SW480 (cell line): Measurements from ENCODE around the gene SYNJ2.
A peak's percentile ranks its signal among the peaks of the same experiment; 100 is the strongest.

Experiments
- DNase-seq: peaks from one replicate; pipeline ENCODE4 v3.0.0-alpha.2; 2016; ENCODE audit warnings: low spot score

The SYNJ2 gene

DNA sequence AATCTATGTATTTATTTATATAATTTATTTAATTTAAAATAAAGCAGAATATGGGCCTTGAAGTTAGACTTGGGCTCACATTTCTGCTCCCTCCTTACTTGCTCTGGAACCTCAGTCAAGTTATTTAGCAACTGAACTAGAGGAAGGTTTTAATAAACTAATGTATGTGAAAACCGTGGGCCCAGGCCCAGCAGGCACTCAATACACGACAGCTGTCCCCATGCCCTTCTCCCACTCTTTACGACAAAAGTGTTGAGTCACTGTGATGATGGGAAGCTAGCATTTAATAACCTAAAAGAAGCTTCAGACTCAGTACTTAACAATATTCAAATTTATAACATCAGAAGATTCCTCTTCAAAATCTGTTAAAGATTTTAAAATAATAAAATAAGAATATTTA, 139.7 kb downstream of the SYNJ2 start:
- no peak for DNase-seq

DNA sequence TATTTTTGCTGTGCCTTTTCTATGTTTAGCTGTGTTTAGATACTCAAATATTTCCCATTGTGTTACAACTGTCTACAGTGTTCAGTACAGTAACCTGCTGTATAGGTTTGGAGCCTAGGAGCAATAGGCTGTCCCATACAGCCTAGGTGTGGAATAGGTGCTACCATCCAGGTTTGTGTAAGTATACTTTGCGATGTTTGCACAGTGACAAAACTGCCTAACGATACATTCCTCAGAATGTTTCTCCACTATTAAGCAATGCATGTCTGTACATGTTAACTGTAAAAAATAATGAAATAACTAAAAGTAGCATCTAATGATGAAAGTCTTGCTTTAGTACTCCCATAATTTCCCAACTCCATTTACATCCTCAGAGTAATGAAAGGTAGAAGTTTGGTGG, 140.4 kb downstream of the SYNJ2 start:
- DNase-seq, result no peak

DNA sequence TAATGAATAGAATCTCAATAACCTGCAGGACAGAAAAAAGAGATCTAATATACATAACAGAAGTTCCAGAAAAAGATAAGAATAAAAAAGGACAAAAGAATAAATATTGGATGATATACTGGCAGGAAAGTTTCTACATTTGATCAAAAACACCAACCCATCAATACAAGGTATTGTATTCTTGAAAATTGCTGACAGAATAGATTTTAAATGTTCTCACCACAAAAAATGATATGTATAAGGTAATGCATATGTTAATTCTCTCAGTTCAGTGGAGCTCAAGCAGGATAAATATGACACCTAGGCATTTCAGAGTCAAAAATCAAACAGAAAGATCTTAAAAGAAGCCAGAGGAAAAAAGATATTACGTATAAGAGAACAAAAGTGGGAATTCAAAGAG, 142.6 kb downstream of the SYNJ2 start:
- no peak for DNase-seq

DNA sequence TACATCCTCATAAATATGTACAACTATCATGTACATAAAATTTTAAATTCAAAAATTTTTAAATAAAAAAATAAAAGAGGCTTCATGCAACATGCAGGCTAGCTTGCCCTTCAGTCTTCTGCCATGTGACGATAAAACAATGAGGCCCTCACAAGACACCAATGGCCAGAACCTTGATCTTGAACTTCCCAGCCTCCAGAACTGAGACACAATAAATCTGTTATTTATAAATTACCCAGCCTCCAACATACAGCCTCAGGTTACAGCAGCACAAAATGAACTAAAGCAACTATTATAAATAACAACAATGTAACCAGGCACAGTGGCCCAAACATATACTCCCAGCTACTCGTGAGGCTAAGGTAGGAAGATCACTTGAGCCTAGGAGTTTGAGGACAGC, 143.6 kb downstream of the SYNJ2 start:
- no peak for DNase-seq

DNA sequence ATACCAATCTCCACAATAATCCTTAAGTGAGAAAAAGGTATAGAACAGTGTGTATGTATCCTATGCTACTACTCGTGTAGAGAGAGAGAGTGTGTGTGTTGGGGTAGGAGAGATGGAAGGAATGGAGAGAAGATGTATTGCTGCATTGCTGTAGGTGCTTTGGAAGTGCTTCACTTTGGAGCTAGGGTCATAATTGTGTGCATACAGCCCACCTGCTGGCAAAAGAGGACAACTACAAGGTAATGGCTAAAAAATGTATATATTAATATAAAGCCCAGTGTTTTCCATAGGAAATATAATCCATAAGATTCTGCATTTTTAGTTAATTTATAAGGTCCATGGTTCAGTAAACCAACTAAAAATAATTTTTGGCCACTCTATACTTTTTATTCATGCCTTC, 150.3 kb downstream of the SYNJ2 start:
- peak; percentile 28 for DNase-seq

DNA sequence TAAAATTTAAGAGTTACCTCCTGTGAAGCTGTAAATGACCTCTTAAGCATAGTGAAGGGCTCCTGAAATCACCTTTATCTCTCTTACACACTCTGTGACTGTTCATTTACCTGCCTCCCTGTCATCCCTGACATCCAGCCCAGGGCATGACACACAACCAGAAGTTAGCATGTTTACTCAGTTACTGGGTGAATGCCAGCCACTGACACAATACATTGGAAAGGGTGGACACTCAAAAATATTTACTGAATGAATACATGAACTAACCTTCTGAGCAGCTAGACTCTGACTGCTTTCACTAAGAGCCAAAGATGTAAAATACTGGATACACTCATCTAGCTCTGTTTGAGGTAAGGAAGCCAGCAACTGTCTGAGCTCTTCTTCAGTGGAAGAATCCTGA, 161.1 kb downstream of the SYNJ2 start:
- no peak for DNase-seq

DNA sequence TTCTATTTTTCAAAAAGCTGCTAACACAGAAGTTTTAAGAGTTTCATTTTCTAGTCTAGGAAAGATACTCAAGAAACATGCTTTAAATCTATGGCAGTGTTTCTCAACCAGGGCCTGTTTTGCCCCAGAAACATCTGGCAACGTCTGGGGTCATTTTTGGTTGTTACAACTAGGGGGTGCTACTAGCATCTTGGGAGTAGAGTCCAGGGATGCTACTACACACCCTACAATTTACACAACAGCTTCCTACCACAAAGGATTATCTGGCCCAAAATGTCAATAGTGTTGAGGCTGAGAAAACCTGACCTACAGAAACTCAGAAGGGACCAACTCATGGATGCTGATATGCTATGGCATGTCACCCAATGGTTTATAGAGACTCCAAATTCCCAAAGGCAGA, 162.0 kb downstream of the SYNJ2 start:
- no peak for DNase-seq
